HG03571 (cell line): Measurements from ENCODE around the gene EGFR.

Source experiments
- ATAC-seq: cut with Tn5 transposase; IDR thresholded peaks from one replicate; pipeline ENCODE4 v1.9.1; 2021; ENCODE audit not compliant: unreplicated experiment

The EGFR gene

DNA sequence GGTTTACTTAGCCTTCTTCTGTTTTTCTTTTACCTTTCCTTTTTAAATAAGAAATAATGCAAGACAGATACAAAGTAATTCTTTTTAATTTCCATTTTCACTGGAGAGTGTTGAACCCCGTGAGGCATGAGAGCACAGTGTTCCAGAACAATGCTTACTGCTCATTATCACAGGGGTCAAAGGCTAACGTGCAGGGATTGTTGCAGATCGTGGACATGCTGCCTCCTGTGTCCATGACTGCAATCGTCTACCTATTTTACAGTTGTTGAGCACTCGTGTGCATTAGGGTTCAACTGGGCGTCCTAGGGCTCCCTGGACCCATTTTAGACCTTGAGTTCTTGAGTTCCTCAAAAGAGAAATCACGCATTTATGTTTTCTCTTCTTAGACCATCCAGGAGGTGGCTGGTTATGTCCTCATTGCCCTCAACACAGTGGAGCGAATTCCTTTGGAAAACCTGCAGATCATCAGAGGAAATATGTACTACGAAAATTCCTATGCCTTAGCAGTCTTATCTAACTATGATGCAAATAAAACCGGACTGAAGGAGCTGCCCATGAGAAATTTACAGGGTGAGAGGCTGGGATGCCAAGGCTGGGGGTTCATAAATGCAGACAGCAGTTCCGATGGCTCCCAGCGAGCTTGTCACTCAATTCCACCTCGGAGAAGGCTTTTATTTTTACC is 124.2 kb downstream of the EGFR start:
- ATAC-seq: no peak

DNA sequence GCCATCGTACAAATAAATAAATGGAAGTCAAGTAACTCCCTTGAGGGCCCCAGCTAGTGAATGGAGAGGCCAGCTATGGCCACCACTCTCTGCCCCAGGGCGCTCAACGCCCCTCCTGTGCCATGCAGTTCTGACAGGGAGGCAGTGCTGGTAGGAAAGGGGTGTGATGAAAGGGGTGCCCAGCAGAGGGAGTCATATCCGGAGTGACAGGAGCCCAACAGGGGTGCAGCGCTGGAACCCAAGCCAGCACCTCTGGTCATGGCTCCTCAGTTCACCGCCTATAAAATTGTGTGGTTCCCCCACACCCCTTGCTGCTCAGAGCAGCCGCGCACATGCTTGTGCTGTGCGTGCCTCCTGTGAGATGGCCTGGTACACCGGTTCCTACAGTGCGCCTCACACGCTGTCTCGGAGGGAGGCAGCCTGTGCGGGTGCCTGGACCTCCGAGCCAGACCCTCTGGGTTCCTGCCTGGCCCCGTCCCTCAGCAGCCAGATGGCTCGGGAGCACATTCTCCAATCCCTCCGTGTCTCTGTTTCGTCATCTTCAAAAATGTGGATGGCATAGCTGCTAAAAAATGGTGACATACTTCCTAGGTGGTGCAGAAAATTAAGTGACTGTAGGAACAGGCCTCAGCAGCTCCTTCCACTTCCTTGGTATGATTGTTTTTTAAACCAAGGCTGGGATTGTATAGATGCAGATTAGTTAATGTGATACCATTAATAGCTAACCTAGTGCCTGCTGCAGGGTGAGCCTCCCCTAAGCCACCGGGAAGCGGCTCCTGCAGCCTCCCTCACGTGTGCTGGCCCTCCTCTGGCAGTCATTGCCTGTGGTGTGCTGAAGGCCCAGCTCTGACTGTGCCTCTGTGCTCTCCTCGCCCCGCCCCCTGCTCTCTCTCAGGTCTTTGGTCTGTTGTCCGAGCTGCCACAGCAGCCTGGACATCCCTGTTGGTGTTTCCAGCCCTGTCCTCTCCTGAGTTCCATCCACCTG is 125.8 kb downstream of the EGFR start:
- ATAC-seq: no peak

DNA sequence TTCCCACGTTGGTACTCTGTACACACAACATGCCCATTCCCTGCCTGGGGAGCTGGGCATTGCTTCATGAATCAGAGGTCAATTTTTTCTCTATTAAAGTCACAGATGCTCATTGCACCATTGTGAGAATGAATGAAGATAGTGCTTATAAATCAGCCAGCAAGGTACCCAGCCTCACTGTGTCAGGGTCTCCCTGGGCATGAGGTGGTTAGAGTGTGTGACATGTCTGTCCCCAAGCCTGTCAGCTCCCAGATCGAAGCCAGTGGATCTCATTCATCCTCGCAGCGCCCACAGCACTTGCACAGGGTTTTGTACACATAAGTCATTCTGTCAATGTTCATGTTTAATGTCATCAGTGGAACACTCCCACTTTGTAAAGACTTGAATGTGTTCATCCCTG is 126.8 kb downstream of the EGFR start:
- ATAC-seq: no peak

DNA sequence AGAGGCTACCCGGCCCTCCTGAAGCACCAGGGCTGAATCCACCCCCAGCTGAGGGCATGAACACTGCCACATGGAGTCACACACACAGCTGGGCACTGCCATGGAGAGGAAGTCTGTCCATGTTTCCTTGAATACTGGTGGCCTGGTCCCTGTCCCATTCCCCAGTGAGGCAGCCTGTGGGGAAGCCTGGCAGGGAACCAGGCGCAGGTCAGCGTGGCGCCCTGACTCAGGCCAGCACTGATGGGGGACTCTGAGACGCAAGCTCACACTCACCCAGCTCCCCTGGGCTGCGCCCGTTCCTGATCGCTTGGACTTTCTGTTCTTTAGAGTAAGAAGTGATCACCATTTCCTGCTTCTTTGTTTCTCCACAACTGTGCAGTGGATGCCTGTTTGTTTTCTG is 128.3 kb downstream of the EGFR start:
- ATAC-seq: no peak

DNA sequence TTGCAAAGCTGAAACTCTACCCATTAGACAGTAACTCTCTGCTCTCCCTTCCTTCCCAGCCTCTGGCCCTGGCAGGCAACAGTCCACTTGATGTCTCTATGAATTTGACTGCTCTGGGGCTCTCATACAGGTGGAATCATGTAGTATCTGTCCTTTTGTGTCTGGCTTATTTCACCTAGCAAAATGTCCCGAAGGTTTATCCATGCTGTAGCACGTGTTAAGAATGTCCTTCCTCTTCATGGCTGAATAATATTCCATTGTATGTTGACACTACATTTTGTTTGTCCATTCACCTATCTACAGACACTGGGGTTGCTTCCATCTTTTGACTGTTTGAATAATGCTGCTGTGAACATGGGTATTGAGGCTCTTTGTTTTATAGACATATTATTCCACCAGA is 128.9 kb downstream of the EGFR start:
- no peak for ATAC-seq

DNA sequence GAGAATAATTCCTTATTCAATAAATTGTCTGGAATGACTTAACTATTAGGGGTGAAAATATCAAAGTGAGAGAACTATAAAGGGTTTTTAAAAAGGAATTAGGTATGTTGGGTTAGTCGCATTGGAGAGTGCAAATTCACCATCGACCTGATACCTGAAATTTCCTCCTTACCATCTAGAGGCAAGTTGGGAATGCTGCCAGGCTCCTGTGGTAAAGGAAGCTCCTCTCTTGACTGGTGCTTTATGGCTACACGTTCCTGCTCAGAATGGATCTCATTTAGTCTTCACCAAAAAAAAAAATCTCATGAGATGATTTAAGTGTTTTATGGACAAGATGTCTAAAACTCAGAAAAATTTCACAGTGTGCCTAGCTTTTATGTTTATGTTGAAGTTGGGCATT is 129.8 kb downstream of the EGFR start:
- ATAC-seq: no peak

DNA sequence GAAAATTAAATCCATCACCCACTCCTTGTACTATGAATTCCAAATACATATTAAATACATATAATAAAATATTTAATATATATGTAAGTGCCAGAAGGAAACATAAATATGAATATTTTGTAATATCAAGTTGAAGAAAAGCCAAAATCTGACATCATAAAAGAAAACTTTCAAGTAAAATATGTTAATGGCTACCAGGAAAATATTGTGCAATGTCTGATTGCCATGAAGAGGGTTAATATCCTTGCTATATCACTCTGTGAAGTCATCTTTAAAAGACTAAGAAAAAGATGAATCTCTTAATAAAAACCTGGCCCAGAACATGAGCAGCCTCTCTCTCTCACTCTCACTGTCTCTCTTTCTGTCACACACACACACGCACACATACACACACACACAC is 130.2 kb downstream of the EGFR start:
- ATAC-seq: no peak

DNA sequence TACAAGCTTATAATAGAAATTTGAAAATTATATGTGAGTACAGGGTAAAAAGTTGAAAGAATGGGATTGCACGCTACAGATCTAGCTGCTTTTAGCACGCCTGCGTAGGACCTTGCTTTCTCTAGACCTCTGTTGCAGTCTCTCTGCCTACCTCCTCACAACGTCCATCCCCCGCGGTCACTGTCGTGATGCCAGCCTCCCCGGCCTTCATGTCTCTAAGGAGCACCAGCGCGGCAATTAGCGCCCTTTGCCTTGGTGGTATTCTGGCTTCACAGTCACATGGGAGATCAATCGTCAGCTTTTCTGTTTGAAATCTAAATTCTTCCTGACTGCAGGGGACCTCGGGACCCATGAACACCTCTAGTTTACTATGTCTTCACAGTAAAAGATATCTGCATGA is 131.3 kb downstream of the EGFR start:
- ATAC-seq: no peak

DNA sequence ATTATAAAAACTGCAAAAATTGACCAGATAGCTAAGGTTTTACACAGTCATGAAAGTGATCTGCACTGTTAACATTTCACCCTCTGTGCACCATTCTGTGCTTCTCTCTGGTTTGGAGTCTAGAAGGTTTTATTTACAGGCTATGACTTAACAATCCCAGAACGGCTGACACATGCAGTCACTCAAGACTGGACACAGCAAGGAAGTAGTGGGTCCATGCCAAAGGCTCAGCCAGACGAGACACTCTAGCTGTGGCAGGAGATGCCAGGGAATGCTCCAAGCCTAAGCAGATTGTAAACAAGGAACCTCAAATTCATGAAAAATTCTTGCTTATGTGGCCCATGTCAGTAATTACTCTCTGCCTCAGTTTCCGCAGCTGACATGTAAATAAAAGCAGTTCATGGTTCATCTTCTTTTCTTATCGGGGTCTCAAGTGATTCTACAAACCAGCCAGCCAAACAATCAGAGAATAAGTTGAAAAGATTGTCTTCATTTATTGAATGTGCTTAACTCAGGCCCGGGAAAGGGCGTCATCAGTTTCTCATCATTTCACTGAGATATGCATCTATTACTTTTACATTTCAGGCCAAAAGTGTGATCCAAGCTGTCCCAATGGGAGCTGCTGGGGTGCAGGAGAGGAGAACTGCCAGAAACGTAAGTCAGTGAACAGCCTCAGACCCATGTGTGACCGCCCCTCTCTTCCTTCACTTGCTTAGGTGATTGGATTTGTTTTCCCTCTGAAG is 132.1 kb downstream of the EGFR start:
- no peak for ATAC-seq

DNA sequence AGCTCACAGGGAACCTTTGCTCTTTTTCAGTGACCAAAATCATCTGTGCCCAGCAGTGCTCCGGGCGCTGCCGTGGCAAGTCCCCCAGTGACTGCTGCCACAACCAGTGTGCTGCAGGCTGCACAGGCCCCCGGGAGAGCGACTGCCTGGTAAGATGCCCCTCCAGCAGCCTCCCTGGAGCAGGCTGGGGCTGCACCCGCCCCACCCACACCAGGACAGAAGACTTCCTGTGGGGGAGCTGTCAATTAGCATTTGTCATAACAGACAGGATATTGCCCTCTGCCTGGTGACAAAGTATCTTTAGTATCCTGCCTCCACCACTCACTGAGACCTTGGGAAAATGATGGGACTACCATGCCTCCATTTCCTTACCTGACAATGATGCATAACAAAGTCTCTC is 133.7 kb downstream of the EGFR start:
- ATAC-seq: no peak

DNA sequence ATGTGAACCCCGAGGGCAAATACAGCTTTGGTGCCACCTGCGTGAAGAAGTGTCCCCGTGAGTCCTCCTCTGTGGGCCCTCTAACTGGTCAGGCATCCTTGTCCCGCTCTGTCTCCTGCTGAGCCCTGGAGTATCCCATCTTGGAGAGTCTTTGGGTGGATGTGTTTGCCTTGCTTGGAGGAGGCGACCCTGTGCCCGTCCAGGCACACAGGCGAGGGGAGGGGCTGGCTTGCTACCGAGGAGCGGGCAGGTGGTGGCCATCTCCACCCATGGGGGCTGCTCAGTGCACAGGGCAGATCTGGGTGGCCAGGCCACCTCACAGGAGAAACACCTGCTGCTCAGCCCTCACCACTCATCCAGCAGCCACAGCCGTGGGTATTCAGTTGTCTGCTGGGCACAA is 135.3 kb downstream of the EGFR start:
- ATAC-seq: no peak

DNA sequence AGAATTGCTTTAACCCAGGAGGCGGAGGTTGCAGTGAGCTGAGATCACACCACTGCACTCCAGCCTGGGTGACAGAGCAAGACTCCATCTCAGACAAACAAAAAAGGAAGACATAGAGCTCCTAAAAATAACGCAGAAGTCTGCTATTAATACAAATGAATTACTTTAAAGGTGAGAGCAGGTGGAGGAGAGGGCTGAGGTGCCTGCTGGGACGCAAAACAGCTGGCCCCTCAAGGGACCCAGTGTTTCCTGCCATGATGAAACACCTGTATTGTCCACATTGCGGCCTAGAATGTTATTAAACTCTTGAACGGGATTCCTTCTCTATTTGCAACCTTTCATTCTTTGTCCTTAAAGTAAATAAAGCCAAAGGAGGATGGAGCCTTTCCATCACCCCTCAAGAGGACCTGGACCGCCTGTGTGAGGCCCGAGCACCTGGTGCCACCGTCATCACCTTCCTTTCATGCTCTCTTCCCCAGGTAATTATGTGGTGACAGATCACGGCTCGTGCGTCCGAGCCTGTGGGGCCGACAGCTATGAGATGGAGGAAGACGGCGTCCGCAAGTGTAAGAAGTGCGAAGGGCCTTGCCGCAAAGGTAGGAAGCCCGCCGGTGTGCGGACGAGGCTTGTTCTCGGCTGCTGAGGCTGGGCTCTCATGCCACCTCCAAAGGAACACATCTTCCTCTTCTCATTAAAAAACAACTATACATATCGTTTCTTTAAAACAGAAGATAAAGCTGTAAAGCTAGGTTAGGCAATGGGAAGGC is 136.7 kb downstream of the EGFR start:
- no peak for ATAC-seq

DNA sequence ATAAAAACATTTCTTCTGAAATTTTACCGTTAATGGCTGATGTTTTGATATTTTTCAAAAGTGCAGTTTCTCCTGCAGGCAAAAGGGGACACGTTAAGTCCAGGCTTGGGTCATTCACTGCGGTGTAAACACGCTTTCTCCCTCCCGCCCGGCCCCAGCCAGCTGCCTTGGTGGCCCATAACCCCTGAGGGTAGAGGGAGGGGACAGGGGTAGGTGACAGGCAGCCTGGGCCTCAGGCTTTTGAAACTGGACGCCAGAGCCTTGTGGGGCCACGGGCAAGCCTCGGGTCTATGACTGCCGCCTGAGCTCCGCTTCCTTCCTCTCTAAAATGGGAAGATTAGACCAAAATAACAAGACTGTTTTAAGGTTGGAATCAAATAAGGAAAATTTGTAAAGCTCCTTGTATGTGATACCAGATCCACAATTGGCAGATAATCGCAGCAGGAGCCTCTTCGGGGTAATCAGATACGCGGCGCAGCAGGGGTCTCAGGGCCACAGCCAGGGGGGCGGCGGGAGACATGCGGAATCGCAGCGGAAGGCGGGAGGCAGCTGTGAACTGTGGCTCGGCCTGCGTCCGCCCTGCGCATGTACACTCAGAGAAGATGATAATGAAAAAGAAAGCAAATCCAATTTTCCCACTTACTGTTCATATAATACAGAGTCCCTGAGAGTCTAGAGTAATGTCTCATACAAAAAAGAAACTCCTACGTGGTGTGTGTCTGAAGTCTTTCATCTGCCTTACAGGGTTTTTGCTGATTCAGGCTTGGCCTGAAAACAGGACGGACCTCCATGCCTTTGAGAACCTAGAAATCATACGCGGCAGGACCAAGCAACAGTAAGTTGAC is 138.3 kb downstream of the EGFR start:
- no peak for ATAC-seq

DNA sequence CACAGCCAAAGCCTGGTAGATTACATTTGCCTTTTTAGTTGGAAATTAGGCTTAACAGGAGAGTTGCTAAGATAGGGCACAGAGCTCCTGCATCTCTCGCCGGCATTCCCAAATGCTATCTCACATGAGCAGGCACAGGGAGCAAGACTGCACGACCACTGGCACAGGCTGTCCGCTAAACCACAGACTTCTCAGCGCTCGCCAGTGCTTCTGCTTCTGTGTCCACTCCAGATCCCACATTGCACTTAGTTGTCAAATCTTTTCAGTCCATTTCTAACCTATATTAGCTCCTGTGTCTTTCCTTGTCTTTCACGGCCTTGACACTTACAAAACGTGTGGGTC is 138.9 kb downstream of the EGFR start:
- no peak for ATAC-seq

DNA sequence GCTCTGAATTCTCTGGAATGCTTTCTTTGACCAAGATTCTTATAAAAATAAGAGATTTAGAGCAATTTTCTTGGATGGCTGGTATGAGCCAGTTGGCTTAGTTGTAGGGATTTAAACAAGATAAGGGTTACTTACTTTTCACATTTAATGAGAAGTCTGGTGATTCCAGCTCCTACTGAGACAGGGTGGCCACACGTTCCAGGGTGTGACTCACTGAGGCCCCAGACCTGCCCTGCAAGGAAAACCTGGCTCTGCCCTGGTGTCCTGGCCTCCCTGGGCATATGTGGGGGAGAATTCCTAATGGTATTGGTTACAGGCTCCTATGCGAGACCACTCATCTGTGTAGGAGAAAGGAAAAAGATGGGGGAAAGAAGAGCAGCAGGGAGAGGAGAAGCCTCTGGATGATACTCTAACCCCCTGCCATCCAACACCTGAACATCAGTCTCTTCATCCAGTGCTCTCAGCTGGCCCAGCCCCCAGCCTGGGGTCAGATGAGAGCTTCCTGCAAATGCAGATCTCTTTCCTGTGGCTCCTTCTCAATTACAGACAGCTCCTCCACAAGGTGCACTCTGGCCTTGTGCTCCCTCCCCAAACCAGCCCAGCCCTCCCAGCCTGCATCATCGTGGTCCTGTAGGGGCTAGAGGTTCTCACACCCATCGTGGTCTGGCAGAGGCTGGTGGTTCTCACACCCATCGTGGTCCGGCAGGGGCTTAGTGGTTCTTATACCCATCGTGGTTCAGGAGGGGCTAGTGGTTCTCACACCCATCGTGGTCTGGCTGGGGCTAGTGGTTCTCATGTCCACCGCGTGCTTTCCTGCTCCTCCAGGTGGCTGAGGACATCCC is 139.9 kb downstream of the EGFR start:
- ATAC-seq: no peak

DNA sequence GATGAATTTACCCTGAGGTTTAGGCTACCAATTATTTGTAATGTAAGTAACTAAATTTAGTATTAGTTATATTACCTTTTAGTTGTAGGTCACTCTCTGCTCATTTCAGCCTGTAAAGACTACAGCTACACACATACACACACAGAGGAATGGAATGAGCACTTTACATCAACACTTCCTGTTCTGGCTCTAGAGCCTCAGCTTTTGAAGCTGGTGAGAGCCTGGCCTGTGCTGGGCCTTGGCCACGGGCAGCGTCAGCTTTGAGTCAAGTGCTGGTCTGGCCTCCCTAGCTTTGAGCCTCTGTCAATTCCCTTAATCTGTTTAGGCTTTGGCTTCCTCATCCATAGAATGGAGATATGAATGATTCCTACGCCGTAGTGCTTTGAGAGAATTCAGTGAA is 141.7 kb downstream of the EGFR start:
- ATAC-seq: no peak

DNA sequence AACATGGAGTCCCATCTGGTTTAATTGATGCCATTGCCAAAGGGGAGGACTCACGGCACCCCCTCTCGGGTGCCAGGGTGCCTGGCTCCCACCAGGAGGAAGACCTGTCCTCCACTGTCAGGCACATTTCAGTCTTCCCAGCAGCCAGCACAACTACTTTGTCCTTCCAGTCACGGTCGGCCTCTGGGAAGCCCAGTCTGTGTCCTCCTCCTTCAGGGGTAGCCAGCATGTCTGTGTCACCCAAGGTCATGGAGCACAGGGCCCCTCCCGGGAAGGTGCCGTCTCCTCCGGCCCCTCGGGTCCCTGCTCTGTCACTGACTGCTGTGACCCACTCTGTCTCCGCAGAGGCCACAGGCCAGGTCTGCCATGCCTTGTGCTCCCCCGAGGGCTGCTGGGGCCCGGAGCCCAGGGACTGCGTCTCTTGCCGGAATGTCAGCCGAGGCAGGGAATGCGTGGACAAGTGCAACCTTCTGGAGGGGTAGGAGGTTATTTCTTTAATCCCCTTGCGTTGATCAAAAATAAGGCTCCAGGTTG is 142.4 kb downstream of the EGFR start:
- no peak for ATAC-seq

DNA sequence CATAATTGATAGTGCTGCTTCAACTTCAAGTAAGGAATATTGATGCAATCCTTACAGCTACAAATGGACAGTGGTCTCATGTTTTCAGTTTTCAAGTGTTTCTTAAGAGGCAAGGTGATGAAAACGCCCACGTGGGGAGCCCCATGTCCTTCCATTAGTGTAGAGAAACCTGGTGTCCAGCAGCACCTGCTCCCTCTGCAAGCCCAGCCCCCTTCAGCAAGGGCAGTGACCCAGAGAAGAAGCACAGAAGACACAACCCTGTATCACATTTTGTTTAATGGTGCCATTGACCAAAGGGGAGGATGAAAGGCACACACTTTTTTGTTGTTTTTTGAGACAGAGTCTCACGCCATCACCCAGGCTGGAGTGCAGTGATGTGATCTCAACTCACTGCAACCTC is 143.7 kb downstream of the EGFR start:
- ATAC-seq: no peak

DNA sequence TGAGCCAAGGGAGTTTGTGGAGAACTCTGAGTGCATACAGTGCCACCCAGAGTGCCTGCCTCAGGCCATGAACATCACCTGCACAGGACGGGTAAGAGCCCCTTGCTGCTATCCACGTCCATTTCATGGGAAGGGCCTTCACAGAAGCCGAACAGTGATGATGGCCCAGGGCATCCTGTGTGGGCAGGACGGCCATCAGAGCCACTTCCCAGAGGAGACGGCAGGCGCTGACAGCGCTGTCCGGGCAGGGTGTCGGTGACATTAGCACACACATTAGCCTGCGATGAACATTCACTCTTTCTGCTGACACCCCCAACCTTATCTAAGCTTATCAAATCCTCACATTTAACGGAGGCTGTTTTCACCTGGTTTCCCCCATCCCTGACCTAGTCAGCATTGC is 144.9 kb downstream of the EGFR start:
- ATAC-seq: no peak
